Nephron progenitor cell (in vitro differentiated cells): ENCODE data around the gene JAKMIP2.

ENCODE experiments used
- DNase-seq: peaks from one replicate; pipeline ENCODE4 v3.0.0; 2021
- H3K27ac Mint-ChIP-seq: 2 replicates; pipeline ENCODE4 v1.8.0; 2021; ENCODE audit warnings: mild to moderate bottlenecking, moderate library complexity, mixed read lengths
- H3K27me3 Mint-ChIP-seq: 2 replicates; pipeline ENCODE4 v1.8.0; 2021; ENCODE audit warnings: mild to moderate bottlenecking, low read depth, mixed read lengths; ENCODE audit not compliant: poor library complexity
- H3K36me3 Mint-ChIP-seq: 2 replicates; pipeline ENCODE4 v1.8.0; 2021; ENCODE audit warnings: low read depth, mixed read lengths
- H3K4me1 Mint-ChIP-seq: 2 replicates; pipeline ENCODE4 v1.8.0; 2021; ENCODE audit warnings: mixed read lengths
- H3K4me3 Mint-ChIP-seq: 2 replicates; pipeline ENCODE4 v1.8.0; 2021; ENCODE audit warnings: mild to moderate bottlenecking, moderate library complexity, mixed read lengths
- H3K9me3 Mint-ChIP-seq: 2 replicates; pipeline ENCODE4 v1.8.0; 2021; ENCODE audit warnings: mild to moderate bottlenecking, moderate library complexity, mixed read lengths
- CTCF ChIP-seq: fragments of 200-600 bp; sonication (generic); IDR thresholded peaks from 2 replicates; pipeline ENCODE4 v1.5.0; 2021; ENCODE audit warnings: antibody characterized with exemption

JAKMIP2 gene

GRCh38 chr5:147686421-147686820 lies 96.1 kb downstream of the JAKMIP2 start:
- H3K27ac Mint-ChIP-seq = no peak overlapping the region
- peaks cover 13% of the 10 kb centered on the region for H3K4me1 Mint-ChIP-seq
- no peaks in the 10 kb centered on the region for H3K36me3 Mint-ChIP-seq
- no peaks in the 10 kb centered on the region for H3K9me3 Mint-ChIP-seq
- H3K27me3 Mint-ChIP-seq = peaks cover 3% of the 10 kb centered on the region
- no peak for TF ChIP-seq CTCF
- H3K4me3 Mint-ChIP-seq = no peak overlapping the region
- DNase-seq = no peak

DNA sequence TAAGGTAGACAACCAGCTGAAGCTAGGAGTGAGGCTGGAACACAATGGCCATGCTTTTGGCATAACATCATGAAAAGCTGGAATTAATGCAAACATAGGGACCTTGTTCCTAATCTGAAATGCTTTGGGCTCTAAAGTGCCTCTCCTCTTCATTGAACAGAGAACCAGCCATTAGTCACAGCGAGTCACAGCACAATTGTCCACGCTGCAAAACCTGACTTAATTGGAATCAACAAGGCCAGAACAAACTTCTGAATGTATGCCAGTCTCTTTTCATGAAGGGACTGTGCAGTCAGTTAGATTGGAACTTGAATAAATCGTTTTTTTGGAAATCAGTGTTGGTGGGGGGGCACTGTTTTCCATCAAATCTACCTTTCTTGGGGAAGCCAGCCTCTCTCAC lies 96.5 kb downstream of the JAKMIP2 start:
- DNase-seq = no peak
- Mint-ChIP-seq H3K4me3 (no peak overlapping the region), H3K27me3 (peaks cover 3% of the 10 kb centered on the region), H3K9me3 (no peaks in the 10 kb centered on the region), H3K4me1 (peaks cover 9% of the 10 kb centered on the region), H3K27ac (no peak overlapping the region), H3K36me3 (no peaks in the 10 kb centered on the region)
- no peak for TF ChIP-seq CTCF

GRCh38 chr5:147675168-147675567 lies 107.4 kb downstream of the JAKMIP2 start:
- Mint-ChIP-seq H3K4me3 (no peak overlapping the region), H3K36me3 (peaks cover 7% of the 10 kb centered on the region), H3K27me3 (no peaks in the 10 kb centered on the region), H3K27ac (no peak overlapping the region), H3K4me1 (no peaks in the 10 kb centered on the region), H3K9me3 (no peaks in the 10 kb centered on the region)
- no peak for DNase-seq
- TF ChIP-seq CTCF = no peak

- Mint-ChIP-seq H3K27ac (no peak overlapping the region), H3K36me3 (peaks cover 7% of the 10 kb centered on the region), H3K4me1 (no peaks in the 10 kb centered on the region), H3K9me3 (no peaks in the 10 kb centered on the region), H3K4me3 (no peak overlapping the region), H3K27me3 (no peaks in the 10 kb centered on the region)
- DNase-seq = no peak
- TF ChIP-seq CTCF = no peak
Observed at GRCh38 chr5:147674411-147674810, 108.1 kb downstream of the JAKMIP2 start.

DNA sequence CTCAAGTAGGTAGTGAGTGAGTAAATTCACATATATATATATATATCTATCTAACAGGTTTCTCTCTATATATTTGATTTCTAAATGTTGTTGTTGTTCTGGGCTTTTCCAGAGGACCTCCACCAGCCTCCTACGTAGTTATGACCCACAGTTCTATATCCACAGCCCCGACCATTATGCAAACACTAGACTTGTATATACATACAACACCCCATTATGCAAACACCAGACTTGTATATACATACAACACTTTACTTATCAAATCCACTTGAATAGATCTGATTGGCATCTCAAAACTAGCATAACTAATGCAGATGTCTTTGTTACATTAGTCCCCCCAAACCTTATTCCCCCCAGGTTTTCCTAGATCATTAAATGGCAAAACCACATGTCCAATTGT lies 108.7 kb downstream of the JAKMIP2 start:
- no peaks in the 10 kb centered on the region for H3K27me3 Mint-ChIP-seq
- H3K4me1 Mint-ChIP-seq = no peaks in the 10 kb centered on the region
- no peaks in the 10 kb centered on the region for H3K9me3 Mint-ChIP-seq
- peaks cover 7% of the 10 kb centered on the region for H3K36me3 Mint-ChIP-seq
- no peak overlapping the region for H3K27ac Mint-ChIP-seq
- no peak for TF ChIP-seq CTCF
- no peak overlapping the region for H3K4me3 Mint-ChIP-seq
- DNase-seq = no peak

DNA sequence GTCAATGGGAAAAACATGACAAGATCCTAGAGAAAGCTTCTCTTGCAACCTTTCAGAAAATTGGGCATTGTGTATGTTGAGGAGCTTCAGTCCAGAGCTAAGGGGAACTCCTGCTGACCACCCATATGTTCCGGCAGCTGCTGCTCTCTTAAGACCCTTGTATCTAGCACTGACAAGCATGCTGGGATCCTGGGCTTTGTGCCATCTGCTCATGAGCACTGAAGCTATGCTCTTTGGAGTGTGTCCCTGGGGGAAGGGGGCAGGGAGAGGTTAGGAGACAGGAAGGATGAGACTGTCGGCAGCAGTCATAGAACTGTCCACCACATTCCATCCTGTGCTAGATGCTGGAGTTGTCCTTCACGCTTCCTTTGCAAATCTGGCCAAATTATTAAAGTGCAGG lies 109.3 kb downstream of the JAKMIP2 start:
- TF ChIP-seq CTCF = no peak
- H3K4me3 Mint-ChIP-seq = no peak overlapping the region
- H3K4me1 Mint-ChIP-seq = no peaks in the 10 kb centered on the region
- H3K9me3 Mint-ChIP-seq = no peaks in the 10 kb centered on the region
- peaks cover 7% of the 10 kb centered on the region for H3K36me3 Mint-ChIP-seq
- H3K27ac Mint-ChIP-seq = no peak overlapping the region
- no peaks in the 10 kb centered on the region for H3K27me3 Mint-ChIP-seq
- DNase-seq = no peak
